Measurements from ENCODE around the gene PCSK6. TPM values are rescaled to one million over a fixed set of nuclear protein-coding genes. Genes with fewer than 3 reads are reported as not detected.

Gene PCSK6
- total RNA-seq, 1 donor from 2014 or later = 8.4 TPM

DNA sequence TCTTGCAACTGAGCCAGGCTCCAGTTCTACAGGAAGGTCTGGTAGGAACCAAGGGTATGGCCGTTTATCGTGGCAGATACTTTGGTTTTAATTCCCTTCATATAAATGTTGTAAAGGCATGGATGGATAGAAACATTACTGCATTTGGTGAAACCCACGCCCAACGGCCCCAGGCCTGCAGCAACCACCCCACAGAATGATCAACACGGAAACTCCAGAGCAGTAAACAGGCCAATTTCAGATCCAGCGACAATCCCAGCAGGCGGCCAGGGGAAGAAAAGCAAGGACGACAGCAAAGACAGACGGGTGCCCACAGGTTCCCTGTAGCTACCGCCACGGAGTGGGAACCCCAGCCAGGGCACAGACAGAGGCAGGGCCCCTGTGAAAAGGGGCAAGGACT lies 32.6 kb upstream of the PCSK6 start:
- Histone ChIP-seq H3K27me3 (ENCODE audit: control insufficient read depth, insufficient read depth, low read length) (peaks cover 5% of the 10 kb centered on the region), H3K4me3 (ENCODE audit: low read depth, low read length) (no peak overlapping the region), H3K36me3 (ENCODE audit: control insufficient read depth, insufficient read depth, low read length) (no peaks in the 10 kb centered on the region)
- DNase-seq (ENCODE audit: low read depth) = no peak
- TF ChIP-seq, protein P1, sequence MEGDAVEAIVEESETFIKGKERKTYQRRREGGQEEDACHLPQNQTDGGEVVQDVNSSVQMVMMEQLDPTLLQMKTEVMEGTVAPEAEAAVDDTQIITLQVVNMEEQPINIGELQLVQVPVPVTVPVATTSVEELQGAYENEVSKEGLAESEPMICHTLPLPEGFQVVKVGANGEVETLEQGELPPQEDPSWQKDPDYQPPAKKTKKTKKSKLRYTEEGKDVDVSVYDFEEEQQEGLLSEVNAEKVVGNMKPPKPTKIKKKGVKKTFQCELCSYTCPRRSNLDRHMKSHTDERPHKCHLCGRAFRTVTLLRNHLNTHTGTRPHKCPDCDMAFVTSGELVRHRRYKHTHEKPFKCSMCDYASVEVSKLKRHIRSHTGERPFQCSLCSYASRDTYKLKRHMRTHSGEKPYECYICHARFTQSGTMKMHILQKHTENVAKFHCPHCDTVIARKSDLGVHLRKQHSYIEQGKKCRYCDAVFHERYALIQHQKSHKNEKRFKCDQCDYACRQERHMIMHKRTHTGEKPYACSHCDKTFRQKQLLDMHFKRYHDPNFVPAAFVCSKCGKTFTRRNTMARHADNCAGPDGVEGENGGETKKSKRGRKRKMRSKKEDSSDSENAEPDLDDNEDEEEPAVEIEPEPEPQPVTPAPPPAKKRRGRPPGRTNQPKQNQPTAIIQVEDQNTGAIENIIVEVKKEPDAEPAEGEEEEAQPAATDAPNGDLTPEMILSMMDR (IDR thresholded peaks at IDR 0.05; ENCODE audit: insufficient read depth, low read length, poor library complexity, severe bottlenecking) = no peak

- no peak for DNase-seq (ENCODE audit: low read depth)
- no peak overlapping the region for H3K4me3 ChIP-seq (ENCODE audit: low read depth, low read length)
- H3K27me3 ChIP-seq (ENCODE audit: control insufficient read depth, insufficient read depth, low read length) = peaks cover 5% of the 10 kb centered on the region
- H3K36me3 ChIP-seq (ENCODE audit: control insufficient read depth, insufficient read depth, low read length) = no peaks in the 10 kb centered on the region
- TF ChIP-seq, protein P1 (IDR thresholded peaks at IDR 0.05; ENCODE audit: insufficient read depth, low read length, poor library complexity, severe bottlenecking) = no peak
Measured at GRCh38 chr15:101521591-101521990, 32.1 kb upstream of the PCSK6 start.

DNA sequence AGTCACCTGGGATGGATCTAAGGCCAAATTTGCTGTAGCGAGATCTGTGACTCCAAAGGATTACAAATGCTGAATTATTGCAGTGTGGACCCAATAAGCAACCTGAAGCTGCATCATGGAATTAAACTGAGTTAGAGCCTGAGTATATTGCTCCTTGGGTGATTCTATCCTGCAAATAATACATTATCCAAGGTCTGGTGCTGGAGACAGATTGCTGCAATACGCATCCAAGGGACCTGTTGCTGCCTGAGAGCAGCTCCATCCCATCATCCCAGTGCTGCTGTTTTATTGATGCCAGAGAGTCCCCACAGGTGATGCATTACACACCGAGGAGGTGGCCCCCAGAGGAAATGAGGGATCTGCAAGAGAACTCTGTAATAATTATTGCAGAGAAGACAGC lies 31.6 kb upstream of the PCSK6 start:
- TF ChIP-seq, protein P1 (IDR thresholded peaks at IDR 0.05; ENCODE audit: insufficient read depth, low read length, poor library complexity, severe bottlenecking) = no peak
- no peaks in the 10 kb centered on the region for H3K36me3 ChIP-seq (ENCODE audit: control insufficient read depth, insufficient read depth, low read length)
- no peak for DNase-seq (ENCODE audit: low read depth)
- no peak overlapping the region for H3K4me3 ChIP-seq (ENCODE audit: low read depth, low read length)
- H3K27me3 ChIP-seq (ENCODE audit: control insufficient read depth, insufficient read depth, low read length) = peaks cover 5% of the 10 kb centered on the region

DNA sequence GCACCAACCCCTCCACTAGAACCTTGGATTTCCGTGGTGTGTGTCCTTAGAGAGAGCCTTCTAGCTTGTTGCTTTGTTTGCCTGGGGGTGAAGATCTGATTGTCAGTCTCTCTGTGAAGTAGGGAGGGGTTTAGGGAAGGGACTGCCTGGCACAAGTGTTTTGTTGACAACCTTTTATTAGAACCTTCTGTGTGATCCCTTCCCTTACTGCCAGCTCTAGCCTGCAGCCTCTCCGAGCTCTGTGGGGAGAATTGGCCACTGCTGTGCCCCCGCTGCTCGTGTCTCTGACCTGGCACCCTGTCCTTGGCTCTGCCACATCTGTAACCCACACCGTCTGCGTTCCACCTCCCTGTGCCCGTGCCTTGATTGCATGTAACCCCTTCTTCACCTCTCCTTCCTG lies 30.9 kb upstream of the PCSK6 start:
- Histone ChIP-seq H3K4me3 (ENCODE audit: low read depth, low read length) (no peak overlapping the region), H3K27me3 (ENCODE audit: control insufficient read depth, insufficient read depth, low read length) (peaks cover 5% of the 10 kb centered on the region), H3K36me3 (ENCODE audit: control insufficient read depth, insufficient read depth, low read length) (no peaks in the 10 kb centered on the region)
- TF ChIP-seq, protein P1 (IDR thresholded peaks at IDR 0.05; ENCODE audit: insufficient read depth, low read length, poor library complexity, severe bottlenecking) = no peak
- DNase-seq (ENCODE audit: low read depth) = no peak

DNA sequence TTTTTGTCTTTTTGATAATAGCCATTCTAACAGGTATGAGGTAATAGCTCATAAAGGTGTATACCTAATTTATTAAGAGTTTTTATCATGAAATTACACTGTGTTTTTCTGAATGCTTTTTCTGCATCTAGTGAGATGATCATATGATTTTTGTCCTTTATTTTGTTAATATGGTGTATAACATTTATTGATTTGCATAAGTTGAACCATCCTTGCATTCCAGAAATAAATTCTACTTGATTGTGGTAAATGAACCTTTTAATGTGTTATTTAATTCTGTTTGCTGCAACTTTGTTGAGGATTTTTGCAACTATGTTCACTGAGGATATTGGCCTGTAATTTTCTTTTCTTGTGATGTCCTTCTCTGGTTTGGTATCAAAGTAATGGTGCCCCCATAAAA lies 28.0 kb upstream of the PCSK6 start:
- H3K36me3 ChIP-seq (ENCODE audit: control insufficient read depth, insufficient read depth, low read length) = no peaks in the 10 kb centered on the region
- peaks cover 5% of the 10 kb centered on the region for H3K27me3 ChIP-seq (ENCODE audit: control insufficient read depth, insufficient read depth, low read length)
- no peak for DNase-seq (ENCODE audit: low read depth)
- TF ChIP-seq, protein P1 (IDR thresholded peaks at IDR 0.05; ENCODE audit: insufficient read depth, low read length, poor library complexity, severe bottlenecking) = no peak
- H3K4me3 ChIP-seq (ENCODE audit: low read depth, low read length) = no peak overlapping the region

DNA sequence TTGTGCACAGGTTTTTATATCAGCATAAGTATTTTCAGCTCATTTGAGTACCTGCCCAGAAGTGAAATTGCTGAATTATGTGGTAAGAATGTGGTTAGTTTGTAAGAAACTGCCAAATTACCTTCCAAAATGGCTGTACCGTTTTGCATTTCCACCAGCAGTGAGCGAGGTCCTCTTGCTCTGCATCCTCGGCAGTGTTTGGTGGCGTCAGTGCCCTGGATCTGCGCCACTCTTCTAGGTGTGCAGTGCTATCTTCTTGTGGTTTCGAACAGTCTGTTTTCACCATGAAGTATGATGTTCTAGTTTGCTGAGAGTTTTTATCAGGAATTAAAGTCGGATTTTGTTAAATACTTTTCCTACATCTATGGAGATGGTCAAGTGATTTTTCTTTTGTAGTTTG lies 24.8 kb upstream of the PCSK6 start:
- Histone ChIP-seq H3K27me3 (ENCODE audit: control insufficient read depth, insufficient read depth, low read length) (no peaks in the 10 kb centered on the region), H3K36me3 (ENCODE audit: control insufficient read depth, insufficient read depth, low read length) (no peaks in the 10 kb centered on the region), H3K4me3 (ENCODE audit: low read depth, low read length) (no peak overlapping the region)
- no peak for DNase-seq (ENCODE audit: low read depth)
- TF ChIP-seq, protein P1 (IDR thresholded peaks at IDR 0.05; ENCODE audit: insufficient read depth, low read length, poor library complexity, severe bottlenecking) = no peak

Measured in kidney epithelial cell (primary cell).